Kidney (tissue), 14 donors: ENCODE data around the gene FAR2. TPM values are rescaled to one million over a fixed set of nuclear protein-coding genes. Genes with fewer than 3 reads are reported as not detected.

Source experiments
- DNase-seq, 5 donors: peaks; one replicate each; pipeline ENCODE4 v3.0.0-alpha.2; 2013 to 2020
- FAIRE-seq: peaks from 2 replicates; lab custom pipeline; 2012; peaks lifted over from hg19 to GRCh38; lab: Jason Lieb, UNC
- H3K27ac ChIP-seq, 2 donors: one replicate each; pipeline ENCODE4 v1.7.0; 2013; ENCODE audit warnings: low read depth in 2 of 2, low read length in 2 of 2, inconsistent platforms in 1 of 2
- H3K27me3 ChIP-seq: one replicate; pipeline ENCODE4 v1.7.1; 2013; ENCODE audit warnings: low read length, inconsistent platforms; ENCODE audit not compliant: control insufficient read depth, insufficient read depth
- H3K36me3 ChIP-seq, 3 donors: one replicate each; pipeline versions ENCODE4 v1.7.0 to v1.7.1; 2013; ENCODE audit warnings: low read length in 3 of 3, control low read depth in 1 of 3, inconsistent platforms in 1 of 3; ENCODE audit not compliant: insufficient read depth in 3 of 3, control insufficient read depth in 2 of 3
- H3K4me1 ChIP-seq, 3 donors: one replicate each; pipeline versions ENCODE4 v1.7.0 to v1.7.1; 2013; ENCODE audit warnings: low read length in 3 of 3, inconsistent platforms in 1 of 3, low read depth in 1 of 3; ENCODE audit not compliant: control insufficient read depth in 2 of 3, insufficient read depth in 2 of 3
- H3K4me3 ChIP-seq, 3 donors: one replicate each; pipeline versions ENCODE4 v1.7.0 to v1.8.1; 2013; ENCODE audit warnings: low read length in 3 of 3, control low read depth in 1 of 3, inconsistent platforms in 1 of 3
- H3K9ac ChIP-seq, 3 donors: one replicate each; pipeline versions ENCODE4 v1.7.0 to v1.7.1; 2013; ENCODE audit warnings: low read length in 3 of 3, control low read depth in 1 of 3, inconsistent platforms in 1 of 3
- H3K9me3 ChIP-seq, 3 donors: one replicate each; pipeline versions ENCODE4 v1.7.0 to v1.7.1; 2013; ENCODE audit warnings: low read length in 3 of 3, control low read depth in 1 of 3, inconsistent platforms in 1 of 3; ENCODE audit not compliant: control insufficient read depth in 2 of 3, insufficient read depth in 1 of 3
- CTCF ChIP-seq: IDR thresholded peaks from 3 replicates; pipeline ENCODE4 v1.5.1; 2012; ENCODE audit warnings: mild to moderate bottlenecking, moderate library complexity, borderline replicate concordance; ENCODE audit not compliant: insufficient read depth; ENCODE audit errors: extremely low read depth
- intact Hi-C: fragments of 100-400 bp; cut with DNase I; formaldehyde crosslinking; loops from one replicate; pipeline ENCODE4 v1.11.1; 2022
- polyA plus RNA-seq: library from polyadenylated mRNA; stranded (reverse); fragments of 350-450 nt; fragmentation: Illumina TruSeq; extraction: RNeasy Lipid Tissue Mini Kit (QIAGEN cat#74804); gene quantifications from one replicate; pipeline ENCODE4 v1.2.3, GENCODE V29; 2014; ENCODE audit warnings: low read depth, low replicate concordance; ENCODE audit not compliant: insufficient read depth
- total RNA-seq: library from RNA; stranded (reverse); fragmentation: NEBNext Ultra II Directional; extraction: Animal tissue kit (Norgen Biotek cat#: 25700); gene quantifications from one replicate; pipeline ENCODE4 v1.2.1, GENCODE V29; 2021
- donor health status: control.
- donor health status: control.
- donor health status: control.
- donor health status: control.
- donor health status: control.
- donor health status: DM: yes; HTN: yes; CAD: no.
- donor health status: Normal renal cell carcinoma (clear cell type).

FAR2 gene
- total and polyA plus RNA-seq, 2 donors from 2014 or later: 3.1 to 11.5 TPM

DNA sequence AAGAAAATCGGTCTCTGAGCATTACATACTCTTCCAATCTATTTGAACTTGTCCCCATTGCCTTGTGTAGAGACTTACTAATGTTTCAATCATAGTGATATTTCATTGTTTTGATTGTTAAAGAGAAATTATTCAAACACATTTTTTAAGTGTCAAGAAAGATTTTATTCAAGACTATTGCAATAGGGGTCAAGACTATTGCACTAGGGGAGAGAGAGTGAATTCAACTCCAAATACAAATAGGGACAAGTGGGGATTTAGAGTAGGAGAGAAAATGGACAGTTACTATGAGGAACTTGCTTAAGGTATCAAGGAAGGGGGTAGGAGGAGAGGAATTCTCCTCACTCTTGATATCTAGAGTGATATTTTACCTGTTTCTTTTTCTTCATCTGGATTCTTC is 73.1 kb downstream of the FAR2 start:
- no peaks in the 10 kb centered on the region for H3K27me3 ChIP-seq
- intact Hi-C loops: no loop called here
- no peak for FAIRE-seq
- H3K9ac ChIP-seq: no peak overlapping the region
- no peak overlapping the region for H3K27ac ChIP-seq
- no peak for DNase-seq
- no peak for TF ChIP-seq CTCF
- no peak overlapping the region for H3K4me3 ChIP-seq
- H3K36me3 ChIP-seq: no peaks in the 10 kb centered on the region
- no peaks in the 10 kb centered on the region for H3K9me3 ChIP-seq
- no peaks in the 10 kb centered on the region for H3K4me1 ChIP-seq

GRCh38 chr12:29223426-29223825 is 74.3 kb downstream of the FAR2 start:
- TF ChIP-seq CTCF: no peak
- no peak for DNase-seq
- intact Hi-C loops: no loop called here

DNA sequence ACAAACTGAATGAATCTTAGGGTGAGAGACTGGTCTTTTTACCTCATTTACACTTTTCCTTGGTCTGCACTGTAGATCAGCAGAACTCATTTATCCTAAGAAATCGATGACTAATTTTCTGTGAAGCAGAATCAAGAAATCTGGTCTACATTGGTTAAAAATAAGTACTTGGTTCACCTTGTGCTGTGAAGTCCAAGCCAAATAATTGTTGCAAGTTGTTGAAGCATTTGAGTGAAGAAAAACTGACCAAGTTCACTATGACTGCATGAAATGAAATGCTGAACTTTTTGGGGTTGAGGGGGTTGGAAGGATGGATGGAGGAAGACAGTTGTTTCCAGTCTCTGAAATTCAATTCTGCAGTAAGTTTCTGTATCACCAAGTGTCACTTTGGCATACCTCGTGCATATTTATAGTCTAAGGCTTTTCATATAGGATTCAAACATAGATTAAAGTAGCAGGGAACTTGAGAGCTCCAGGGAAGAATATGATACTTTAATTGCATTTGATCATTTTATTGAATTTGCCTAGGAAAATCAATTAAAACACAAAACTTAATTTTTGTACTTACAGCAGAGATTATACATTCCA is 75.0 kb downstream of the FAR2 start:
- H3K27me3 ChIP-seq: no peaks in the 10 kb centered on the region
- no peak overlapping the region for H3K9ac ChIP-seq
- H3K27ac ChIP-seq: no peak overlapping the region
- intact Hi-C loops: no loop called here
- no peak for TF ChIP-seq CTCF
- H3K4me3 ChIP-seq: no peak overlapping the region
- no peak for FAIRE-seq
- H3K4me1 ChIP-seq: no peaks in the 10 kb centered on the region
- DNase-seq: no peak
- H3K36me3 ChIP-seq: no peaks in the 10 kb centered on the region
- no peaks in the 10 kb centered on the region for H3K9me3 ChIP-seq

More at GRCh38 chr12:29223426-29223825, 74.3 kb downstream of the FAR2 start:
- Histone ChIP-seq H3K9ac (no peak overlapping the region), H3K4me3 (no peak overlapping the region), H3K9me3 (no peaks in the 10 kb centered on the region), H3K36me3 (no peaks in the 10 kb centered on the region), H3K4me1 (no peaks in the 10 kb centered on the region), H3K27me3 (no peaks in the 10 kb centered on the region), H3K27ac (no peak overlapping the region)
- FAIRE-seq: no peak

GRCh38 chr12:29224572-29224971 is 75.5 kb downstream of the FAR2 start:
- H3K36me3 ChIP-seq: no peaks in the 10 kb centered on the region
- no peak overlapping the region for H3K9ac ChIP-seq
- TF ChIP-seq CTCF: no peak
- DNase-seq: no peak
- H3K9me3 ChIP-seq: no peaks in the 10 kb centered on the region
- H3K4me3 ChIP-seq: no peak overlapping the region
- H3K4me1 ChIP-seq: no peaks in the 10 kb centered on the region
- H3K27me3 ChIP-seq: no peaks in the 10 kb centered on the region
- no peak for FAIRE-seq
- intact Hi-C loops: no loop called here
- H3K27ac ChIP-seq: no peak overlapping the region
